AG09309 (cell line): ENCODE measurements around the gene SCAPER.
"Not testable (repeated sequence)": the region's sequence is repeated elsewhere in the genome, so short reads cannot be mapped to it uniquely, and the experiment has no call there.

Experiments
- DNase-seq: peaks from one replicate; pipeline ENCODE4 v3.0.0-alpha.2; 2010; ENCODE audit warnings: low read depth
- H3K4me3 ChIP-seq: 2 replicates; pipeline ENCODE4 v1.5.1; 2011; ENCODE audit warnings: mild to moderate bottlenecking, low read depth, low read length, moderate library complexity; ENCODE audit not compliant: control insufficient read depth
- TF ChIP-seq, protein P1 (sequence below): IDR thresholded peaks from 2 replicates; pipeline ENCODE4 v1.5.1; 2011; ENCODE audit warnings: mild to moderate bottlenecking, low read depth, low read length, inconsistent platforms; ENCODE audit not compliant: insufficient read depth, control insufficient read depth; ENCODE audit errors: missing control alignments

SCAPER gene

DNA sequence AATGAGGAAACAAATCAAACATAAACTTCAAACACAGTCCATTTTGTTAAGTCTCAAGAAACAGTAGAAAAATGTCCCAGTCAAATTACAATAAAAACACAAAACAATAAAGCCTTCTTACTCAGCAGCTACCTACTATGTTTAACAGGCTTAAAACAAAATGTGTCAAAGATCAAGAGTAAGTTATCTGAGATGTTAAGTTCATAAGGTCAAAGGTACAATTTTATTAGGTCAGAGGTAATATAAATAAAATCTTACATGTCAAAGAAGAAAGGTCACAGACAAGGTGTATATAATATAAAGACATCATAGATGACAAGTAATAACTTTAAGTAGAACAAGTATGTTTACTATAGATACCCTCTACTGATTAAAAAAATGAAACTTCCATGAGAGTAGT lies 208.3 kb downstream of the SCAPER start:
- TF ChIP-seq, protein P1, sequence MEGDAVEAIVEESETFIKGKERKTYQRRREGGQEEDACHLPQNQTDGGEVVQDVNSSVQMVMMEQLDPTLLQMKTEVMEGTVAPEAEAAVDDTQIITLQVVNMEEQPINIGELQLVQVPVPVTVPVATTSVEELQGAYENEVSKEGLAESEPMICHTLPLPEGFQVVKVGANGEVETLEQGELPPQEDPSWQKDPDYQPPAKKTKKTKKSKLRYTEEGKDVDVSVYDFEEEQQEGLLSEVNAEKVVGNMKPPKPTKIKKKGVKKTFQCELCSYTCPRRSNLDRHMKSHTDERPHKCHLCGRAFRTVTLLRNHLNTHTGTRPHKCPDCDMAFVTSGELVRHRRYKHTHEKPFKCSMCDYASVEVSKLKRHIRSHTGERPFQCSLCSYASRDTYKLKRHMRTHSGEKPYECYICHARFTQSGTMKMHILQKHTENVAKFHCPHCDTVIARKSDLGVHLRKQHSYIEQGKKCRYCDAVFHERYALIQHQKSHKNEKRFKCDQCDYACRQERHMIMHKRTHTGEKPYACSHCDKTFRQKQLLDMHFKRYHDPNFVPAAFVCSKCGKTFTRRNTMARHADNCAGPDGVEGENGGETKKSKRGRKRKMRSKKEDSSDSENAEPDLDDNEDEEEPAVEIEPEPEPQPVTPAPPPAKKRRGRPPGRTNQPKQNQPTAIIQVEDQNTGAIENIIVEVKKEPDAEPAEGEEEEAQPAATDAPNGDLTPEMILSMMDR = no peak
- H3K4me3 ChIP-seq = no peak overlapping the region
- DNase-seq = no peak

DNA sequence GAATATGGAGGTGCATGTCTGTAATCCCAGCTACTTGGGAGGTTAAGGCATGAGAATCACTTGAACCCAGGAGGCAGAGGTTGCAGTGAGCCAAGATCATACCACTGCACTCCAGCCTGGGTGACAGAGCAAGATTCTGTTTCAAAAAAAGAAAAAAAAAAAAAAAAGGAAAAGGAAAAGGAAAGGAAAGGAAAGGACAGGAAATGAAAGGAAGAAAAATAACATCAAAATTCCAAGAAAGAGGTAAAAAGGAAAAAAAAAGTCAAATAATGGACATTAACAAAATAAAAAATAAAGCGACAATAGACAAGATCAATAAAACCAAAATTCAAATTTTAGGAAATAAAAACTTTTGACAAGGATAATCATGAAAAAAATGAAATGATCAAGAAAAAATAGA lies 212.6 kb downstream of the SCAPER start:
- DNase-seq, H3K4me3 ChIP-seq: not testable (repeated sequence)

DNA sequence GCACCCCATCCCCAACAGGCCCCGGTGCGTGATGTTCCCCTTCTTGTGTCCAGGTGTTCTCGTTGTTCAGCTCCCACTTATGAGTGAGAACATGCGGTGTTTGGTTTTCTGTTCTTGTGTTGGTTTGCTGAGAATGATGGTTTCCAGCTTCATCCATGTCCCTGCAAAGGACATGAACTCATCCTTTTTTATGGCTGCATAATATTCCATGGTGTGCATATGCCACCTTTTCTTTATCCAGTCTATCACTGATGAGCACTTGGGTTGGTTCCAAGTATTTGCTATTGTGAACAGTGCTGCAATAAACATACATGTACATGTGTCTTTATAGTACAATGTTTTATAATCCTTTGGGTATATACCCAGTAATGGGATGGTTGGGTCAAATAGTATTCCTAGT lies 217.5 kb downstream of the SCAPER start:
- not testable (repeated sequence) for H3K4me3 ChIP-seq, DNase-seq

DNA sequence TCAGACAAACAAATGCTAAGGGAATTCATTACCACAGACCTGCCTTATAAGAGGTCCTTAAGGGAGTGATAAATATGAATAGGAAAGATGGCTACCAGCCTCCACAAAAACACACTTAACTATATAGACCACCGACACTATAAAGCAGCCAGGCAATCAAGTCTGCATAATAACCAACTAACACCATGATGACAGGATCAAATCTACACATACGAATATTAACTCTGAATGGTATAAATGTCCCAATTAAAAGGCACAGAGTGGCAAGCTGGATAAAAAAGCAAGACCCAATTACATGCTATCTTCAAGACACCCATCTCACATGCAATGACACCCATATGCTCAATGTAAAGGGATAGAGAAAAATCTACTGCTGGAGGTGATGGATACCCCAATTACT lies 221.1 kb downstream of the SCAPER start:
- TF ChIP-seq, protein P1 = no peak
- no peak overlapping the region for H3K4me3 ChIP-seq
- DNase-seq = no peak

DNA sequence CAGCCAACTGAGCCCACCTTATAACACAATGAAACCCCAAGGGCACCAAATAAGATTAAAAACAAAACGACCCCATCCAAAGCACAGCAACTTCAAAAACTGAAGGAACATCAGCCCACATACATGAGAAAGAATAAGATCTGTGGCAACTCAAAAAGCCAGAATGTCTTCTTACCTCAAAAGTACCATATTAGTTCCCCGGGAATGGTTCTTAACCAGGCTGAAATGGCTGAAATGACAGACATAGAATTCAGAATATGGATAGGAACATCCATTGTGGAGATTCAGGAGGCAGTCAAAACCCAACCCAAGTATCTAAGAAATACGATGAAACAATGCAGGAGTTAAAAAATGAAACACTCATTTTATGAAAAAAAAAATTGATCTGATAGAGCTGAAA lies 222.3 kb downstream of the SCAPER start:
- H3K4me3 ChIP-seq = no peak overlapping the region
- TF ChIP-seq, protein P1 = no peak
- no peak for DNase-seq

DNA sequence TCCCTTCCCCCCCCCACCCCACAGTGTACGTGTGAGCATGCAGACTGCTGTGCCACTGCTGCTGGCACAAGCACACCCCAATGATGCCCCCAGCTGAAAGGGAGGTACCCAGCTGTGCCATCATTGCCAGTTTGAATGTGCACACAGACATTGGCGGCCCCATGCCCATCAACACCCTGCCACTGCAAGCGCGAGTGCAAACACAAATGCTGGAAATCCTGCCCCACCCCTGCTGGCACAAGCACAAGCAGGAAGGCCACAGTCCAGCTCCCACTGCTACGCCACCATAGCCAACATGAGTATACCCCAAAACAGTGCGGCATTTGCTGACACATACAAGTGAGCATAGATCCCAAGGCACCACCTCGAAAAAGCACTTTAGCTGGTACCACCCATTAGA lies 222.9 kb downstream of the SCAPER start:
- no peak for DNase-seq
- no peak overlapping the region for H3K4me3 ChIP-seq
- TF ChIP-seq, protein P1 = no peak

DNA sequence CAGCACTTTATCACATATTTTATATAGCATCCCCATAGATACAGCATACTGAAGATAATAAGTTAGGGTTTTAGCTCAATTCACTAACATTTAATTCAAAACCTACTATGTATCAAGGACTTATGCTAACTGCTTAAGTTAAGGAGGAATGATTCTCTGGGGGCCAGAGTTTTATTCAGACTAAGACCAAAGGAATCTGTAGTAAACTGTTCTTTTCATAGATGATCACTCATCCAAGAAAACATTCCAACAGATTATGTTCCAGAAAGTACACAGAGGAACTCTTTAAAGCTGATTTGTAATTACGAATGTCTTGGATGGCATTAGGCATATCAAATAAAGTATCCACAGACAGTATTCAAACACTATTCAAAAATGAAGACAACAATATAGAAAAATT lies 226.4 kb downstream of the SCAPER start:
- no peak overlapping the region for H3K4me3 ChIP-seq
- peak; percentile 8 for DNase-seq
- TF ChIP-seq, protein P1 = no peak

DNA sequence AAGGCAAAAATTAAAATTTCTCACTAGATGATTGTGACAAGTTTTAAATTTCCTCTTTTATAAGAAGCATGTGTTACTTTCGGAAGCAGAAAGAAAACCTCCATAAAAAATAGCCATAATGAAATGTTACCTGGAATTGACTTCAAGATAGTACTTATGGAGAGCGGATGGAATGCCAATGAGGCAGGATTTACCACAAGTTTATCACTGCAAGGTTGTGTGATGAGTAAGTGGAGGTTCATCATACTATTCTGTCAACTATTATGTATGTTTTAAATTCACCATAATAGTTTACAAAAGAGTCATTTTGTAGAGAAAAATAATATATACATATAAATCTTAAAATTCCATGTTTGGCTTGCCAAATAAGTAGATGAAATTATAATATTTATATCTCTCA lies 230.3 kb downstream of the SCAPER start:
- H3K4me3 ChIP-seq = no peak overlapping the region
- no peak for DNase-seq
- TF ChIP-seq, protein P1 = no peak
